HEK293 (cell line): Measurements from ENCODE around the gene IRAK2.

Experiments
- KLF9 ChIP-seq: fragments of 450-650 bp; formaldehyde crosslinking; IDR thresholded peaks from 2 replicates; pipeline ENCODE4 v1.5.1; 2016; ENCODE audit warnings: missing biosample characterization, missing genetic modification characterization, low read depth
- ZEB2 ChIP-seq: fragments of 450-650 bp; formaldehyde crosslinking; IDR thresholded peaks from 2 replicates; pipeline ENCODE4 v1.5.1; 2016; ENCODE audit warnings: missing biosample characterization, missing genetic modification characterization
- ZNF184 ChIP-seq: fragments of 450-650 bp; IDR thresholded peaks from 2 replicates; pipeline ENCODE4 v1.5.1; 2018; ENCODE audit warnings: missing biosample characterization, mild to moderate bottlenecking, missing genetic modification characterization
- ZNF449 ChIP-seq: fragments of 450-650 bp; formaldehyde crosslinking; IDR thresholded peaks from 2 replicates; pipeline ENCODE4 v1.5.1; 2017; ENCODE audit warnings: missing biosample characterization, mild to moderate bottlenecking, missing genetic modification characterization, moderate library complexity
- ZNF610 ChIP-seq: fragments of 450-650 bp; formaldehyde crosslinking; IDR thresholded peaks from 2 replicates; pipeline ENCODE4 v1.5.1; 2016; ENCODE audit warnings: missing biosample characterization, missing genetic modification characterization, borderline replicate concordance
- ZNF623 ChIP-seq: fragments of 450-650 bp; formaldehyde crosslinking; IDR thresholded peaks from 2 replicates; pipeline ENCODE4 v1.5.1; 2016; ENCODE audit warnings: missing biosample characterization, missing genetic modification characterization
- TF ChIP-seq, protein P1 (sequence below): fragments of 450-650 bp; formaldehyde crosslinking; IDR thresholded peaks from 2 replicates; pipeline ENCODE4 v1.5.1; 2016; ENCODE audit warnings: missing biosample characterization, missing genetic modification characterization

- TF ChIP-seq KLF9 (tag by site-specific recombination): no peak
- no peak for TF ChIP-seq ZNF449 (tag by site-specific recombination)
- TF ChIP-seq ZNF623 (tag by site-specific recombination): no peak
- TF ChIP-seq ZEB2 (tag by site-specific recombination): no peak
- TF ChIP-seq, protein P1, sequence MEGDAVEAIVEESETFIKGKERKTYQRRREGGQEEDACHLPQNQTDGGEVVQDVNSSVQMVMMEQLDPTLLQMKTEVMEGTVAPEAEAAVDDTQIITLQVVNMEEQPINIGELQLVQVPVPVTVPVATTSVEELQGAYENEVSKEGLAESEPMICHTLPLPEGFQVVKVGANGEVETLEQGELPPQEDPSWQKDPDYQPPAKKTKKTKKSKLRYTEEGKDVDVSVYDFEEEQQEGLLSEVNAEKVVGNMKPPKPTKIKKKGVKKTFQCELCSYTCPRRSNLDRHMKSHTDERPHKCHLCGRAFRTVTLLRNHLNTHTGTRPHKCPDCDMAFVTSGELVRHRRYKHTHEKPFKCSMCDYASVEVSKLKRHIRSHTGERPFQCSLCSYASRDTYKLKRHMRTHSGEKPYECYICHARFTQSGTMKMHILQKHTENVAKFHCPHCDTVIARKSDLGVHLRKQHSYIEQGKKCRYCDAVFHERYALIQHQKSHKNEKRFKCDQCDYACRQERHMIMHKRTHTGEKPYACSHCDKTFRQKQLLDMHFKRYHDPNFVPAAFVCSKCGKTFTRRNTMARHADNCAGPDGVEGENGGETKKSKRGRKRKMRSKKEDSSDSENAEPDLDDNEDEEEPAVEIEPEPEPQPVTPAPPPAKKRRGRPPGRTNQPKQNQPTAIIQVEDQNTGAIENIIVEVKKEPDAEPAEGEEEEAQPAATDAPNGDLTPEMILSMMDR (tag by site-specific recombination): no peak
- TF ChIP-seq ZNF184 (tag by site-specific recombination): no peak
- TF ChIP-seq ZNF610 (tag by site-specific recombination): no peak
Observed at GRCh38 chr3:10213156-10213792, 48.6 kb downstream of the IRAK2 start.
